A172 (cell line): ENCODE measurements around the gene ARID4B. TPM values are rescaled to one million over a fixed set of nuclear protein-coding genes. Genes with fewer than 3 reads are reported as not detected.
"Not testable (repeated sequence)": the region's sequence is repeated elsewhere in the genome, so short reads cannot be mapped to it uniquely, and the experiment has no call there.

ENCODE experiments used
- DNase-seq: peaks from one replicate; pipeline ENCODE4 v3.0.0-alpha.2; 2015; ENCODE audit warnings: low spot score
- total RNA-seq: library from RNA; depleted of rRNA; stranded (reverse); fragments of >200 nt; shearing (Covaris generic); gene quantifications from 2 replicates; pipeline ENCODE4 v1.2.3, GENCODE V29; 2014

The ARID4B gene
- total RNA-seq, 1 experiment from 2014 or later = 29.9 TPM

DNA sequence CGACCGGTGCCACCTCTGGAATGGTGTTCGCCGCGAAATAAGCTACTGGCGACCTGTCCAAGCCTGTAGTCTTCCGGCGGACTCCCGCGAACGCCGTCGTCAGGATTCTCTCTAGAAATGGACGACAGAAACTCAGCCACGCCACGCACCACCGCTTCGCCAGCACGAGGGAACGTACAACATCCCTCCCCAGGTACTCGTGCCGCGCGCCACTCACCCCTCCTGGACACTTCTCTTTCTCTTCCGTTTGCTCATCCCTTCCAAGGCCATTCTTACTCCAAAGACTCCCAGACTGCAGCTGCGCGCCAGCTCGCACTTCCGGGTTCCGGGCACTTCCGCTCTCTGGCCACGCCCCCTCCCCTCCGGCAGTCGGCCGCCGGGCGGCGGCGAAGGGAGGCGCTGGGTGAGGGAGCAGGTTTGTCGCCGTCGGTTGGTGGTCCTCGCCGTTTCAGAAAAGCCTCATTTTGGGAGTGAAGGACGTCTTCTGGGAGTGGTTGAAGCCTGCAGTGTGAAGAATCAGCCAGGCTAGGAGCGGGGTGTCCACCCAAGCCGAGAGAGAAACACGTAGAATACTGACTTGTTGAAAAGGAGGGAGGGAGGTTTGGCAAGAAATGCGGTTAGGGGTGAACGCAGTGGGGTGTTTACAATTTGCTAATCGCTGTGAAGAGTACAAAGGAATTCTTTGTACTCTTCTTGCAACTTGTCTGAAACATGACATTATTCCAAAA lies 166.9 kb downstream of the ARID4B start, which contains the start of gene RBM34:
Gene RBM34, minus strand, starts transcription at position 294 of the 728 bp plus-strand sequence. Its CDS starts 24 bp downstream, at position 270.
- peak; percentile 87 for DNase-seq

DNA sequence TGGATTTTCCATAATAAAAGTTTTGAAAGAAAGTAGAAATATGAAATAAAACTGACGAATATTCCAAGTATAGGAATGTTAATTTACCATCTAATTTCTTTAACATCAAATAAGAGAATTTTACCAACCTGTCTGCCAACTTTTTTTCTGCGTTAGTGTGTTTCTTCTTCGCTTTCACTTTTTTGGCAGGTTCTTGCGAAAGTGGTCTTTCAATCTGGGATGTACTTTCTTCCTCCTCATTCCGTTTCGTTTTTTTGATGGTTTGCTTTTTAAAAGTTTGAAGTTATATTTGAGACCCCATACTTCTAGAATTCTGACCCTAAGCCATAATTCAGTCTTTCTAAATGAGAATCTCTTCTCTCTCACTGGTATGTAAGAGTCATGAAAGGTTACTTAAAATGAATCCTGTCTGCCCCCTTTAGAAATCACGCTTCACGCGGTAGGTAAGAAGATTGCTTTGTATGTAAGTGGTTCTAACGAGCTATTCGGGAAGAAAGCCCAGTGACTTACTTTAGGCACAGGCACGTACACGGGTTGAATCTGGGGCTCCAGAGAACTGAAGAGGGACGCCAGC lies 167.5 kb downstream of the ARID4B start:
- no peak for DNase-seq

DNA sequence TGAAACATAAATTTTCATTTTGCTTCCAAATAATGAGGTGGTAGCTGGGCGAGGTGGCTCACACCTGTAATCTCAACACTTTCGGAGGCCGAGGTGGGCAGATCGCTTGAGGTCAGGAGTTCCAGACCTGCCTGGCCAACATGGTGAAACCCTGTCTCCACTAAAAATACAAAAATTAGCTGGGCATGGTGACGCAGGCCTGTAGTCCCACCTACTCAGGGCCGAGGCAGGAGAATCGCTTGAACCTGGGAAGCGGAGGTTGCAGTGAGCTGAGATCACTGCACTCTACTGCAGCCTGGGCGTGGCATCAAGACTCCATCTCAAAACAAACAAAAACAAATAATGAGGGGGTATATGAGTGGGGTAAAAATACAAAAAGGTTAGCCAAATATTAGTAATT lies 168.0 kb downstream of the ARID4B start:
- DNase-seq = peak; percentile 21

DNA sequence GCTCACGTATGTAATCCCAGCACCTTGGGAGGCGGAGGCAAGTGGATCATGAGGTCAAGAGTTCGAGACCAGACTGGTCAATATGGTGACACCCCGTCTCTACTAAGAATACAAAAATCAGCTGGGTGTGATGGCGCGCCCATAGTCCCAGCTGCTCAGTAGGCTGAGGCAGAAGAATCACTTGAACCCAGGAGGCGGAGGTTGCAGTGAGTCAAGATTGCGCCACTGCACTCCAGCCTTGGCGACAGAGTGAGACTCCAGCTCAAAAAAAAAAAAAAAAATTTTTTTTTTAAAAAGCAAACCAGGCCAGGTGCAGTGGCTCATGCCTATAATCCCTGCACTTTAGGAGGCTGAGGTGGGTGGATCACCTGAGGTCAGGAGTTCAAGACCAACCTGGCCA lies 168.7 kb downstream of the ARID4B start:
- not testable (repeated sequence) for DNase-seq

DNA sequence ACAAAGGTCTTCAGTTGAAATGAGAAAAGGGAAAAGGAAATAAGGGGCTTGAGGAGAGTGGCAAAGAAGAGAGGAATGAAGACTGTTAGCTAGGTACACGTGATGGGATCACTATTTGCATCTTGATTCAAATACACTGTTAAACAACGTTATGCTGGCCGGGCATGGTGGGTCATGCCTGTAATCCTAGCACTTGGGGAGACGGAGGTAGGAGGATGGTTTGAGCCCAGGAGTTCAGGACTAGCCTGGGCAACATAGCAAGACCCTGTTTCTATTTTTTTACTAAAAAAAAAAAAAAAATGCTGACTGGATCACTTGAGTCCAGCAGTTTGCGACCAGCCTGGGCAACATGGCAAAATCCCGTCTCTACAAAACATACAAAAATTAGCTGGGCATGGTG lies 169.3 kb downstream of the ARID4B start:
- no peak for DNase-seq

DNA sequence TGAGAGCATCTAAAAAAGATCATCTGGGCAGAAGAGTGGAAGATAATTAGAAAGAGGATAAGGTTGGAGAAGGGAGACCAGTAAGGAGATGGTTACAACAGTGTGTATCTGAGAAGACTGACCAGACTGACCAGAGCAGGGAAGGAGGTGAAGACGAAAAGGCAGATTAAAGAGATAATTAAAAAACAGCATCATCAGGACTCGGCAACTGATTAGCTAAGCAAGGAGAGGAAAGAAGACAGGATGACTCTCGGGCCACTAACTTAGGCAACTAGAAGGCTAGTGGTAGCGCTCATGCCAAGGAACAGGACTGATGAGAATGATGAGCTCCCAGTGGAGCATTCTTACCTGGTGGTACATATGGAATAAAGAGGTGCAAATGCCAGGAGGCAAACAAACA lies 170.8 kb downstream of the ARID4B start:
- no peak for DNase-seq

DNA sequence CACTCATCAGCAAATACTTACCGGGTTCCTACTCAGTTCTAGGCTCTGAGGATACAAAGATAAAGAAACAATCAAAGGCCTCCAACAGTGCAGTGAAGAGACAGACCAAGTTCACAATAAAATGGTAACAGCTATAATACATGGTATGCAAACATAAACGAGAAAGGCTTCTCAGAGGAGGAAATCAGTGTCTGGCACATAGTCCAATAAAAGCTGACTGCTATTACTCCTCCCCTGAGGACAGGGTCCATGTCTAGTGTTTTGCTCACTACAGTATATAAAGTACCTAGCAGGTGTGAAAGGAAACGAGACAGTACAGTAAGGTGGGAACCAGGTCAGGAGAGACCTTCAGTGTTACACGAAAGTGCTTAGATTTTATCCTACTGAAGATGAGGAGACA lies 171.2 kb downstream of the ARID4B start:
- no peak for DNase-seq

DNA sequence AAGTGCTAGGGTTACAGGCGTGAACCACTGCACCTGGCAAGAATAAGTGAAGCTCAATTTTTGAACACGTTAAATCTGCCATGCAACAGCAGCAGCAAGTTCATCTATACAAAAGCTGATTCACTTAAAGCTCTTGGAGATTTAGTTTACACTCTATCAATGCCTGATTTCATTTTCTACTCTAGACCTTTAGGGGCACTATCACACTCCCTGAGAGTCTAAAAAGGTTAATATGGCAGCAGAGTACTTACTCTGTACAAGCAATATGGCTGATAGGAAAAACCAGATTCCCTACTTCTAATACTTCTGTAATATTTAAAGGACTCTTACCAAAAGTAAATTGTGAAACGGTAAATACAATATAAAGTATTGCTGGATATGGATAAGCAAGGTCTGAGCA lies 171.7 kb downstream of the ARID4B start:
- no peak for DNase-seq

DNA sequence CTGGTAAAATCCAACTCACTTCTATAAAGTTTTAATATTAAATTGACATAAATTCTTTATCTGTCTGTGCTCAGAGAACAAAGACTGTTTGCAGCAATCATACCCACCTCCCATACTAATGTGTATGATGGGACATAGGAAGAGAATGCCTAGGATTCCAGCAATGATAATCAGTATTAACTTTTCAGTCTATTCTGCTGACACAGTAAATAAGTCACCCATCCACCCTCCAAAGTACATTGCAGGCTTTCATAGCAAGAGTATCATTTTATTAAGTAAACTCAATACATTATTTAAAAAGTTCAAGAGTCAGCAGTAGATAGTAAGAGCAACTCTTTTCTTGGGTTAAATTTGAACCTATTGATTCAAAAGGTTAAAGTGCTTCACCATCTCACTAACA lies 175.7 kb downstream of the ARID4B start:
- no peak for DNase-seq

DNA sequence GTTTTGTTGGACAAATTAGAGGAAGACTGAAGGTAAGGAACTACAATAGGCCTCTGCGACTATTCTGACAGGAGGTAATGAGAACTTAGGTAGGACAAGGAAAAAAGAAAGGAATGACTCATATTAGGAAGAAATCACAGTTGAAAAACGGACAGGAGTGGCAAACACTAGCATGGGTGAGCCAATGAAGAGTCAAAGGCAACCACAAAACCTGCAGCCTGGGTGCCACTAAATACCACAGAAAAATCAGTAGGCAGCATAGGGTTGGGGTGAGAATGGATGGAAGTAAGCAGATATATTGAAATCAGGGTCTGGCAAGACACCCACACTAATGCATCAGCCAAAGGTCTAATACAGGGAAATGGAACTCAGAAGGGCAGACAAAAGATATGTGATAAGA lies 176.9 kb downstream of the ARID4B start:
- no peak for DNase-seq

DNA sequence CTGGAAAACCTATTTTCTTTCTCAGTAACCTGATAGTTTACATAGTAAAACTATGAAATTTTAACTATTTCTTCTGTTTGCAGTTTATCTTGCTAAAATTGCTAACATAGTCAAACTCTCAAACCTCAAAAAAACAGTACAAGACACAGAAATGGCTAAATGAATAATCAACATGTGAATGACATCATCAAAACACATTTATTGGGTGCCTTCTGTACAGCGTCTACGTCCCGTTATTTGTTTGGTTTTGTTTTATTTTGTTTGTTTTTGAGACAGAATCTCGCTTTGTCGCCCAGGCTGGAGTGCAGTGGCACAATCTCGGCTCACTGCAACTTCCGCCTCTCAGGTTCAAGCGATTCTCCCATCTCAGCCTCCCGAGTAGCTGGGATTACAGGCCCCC lies 178.2 kb downstream of the ARID4B start:
- no peak for DNase-seq

DNA sequence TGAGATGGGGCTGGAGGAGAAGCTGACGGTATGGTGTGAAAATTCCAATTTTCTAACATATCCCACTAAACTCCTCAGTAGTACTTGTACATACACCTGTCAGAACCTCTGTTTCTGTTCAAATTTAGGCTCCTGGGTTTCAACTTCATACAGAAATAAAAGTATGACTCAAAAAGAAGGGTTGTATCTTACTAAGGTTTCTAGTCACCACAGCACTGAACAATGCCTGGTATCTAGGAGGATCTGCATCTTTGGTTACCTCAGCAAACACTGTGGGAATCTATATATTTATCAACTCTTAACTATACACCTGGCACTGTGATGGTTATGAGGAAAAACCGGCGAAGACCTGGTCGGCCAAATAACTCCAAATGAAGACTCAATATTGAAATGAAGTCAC lies 180.7 kb downstream of the ARID4B start:
- no peak for DNase-seq

DNA sequence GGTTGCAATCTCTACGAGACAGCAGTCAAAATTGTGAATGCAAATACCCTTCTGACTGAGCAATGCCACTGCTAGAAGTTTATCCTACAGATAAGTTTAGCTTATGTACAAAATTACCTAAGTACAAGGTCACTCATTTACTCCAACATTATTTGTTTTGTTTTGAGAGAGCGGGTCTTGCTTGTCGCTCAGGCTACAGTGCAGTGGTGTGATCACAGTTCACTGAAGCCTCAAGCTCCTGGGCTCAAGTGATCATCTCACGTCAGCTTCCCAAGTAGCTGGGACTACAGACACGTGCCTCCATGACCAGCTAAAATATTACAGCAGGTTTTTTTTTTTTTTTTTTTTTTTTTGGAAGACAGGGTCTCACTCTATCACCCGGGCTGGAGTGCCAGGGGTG lies 182.3 kb downstream of the ARID4B start:
- no peak for DNase-seq

DNA sequence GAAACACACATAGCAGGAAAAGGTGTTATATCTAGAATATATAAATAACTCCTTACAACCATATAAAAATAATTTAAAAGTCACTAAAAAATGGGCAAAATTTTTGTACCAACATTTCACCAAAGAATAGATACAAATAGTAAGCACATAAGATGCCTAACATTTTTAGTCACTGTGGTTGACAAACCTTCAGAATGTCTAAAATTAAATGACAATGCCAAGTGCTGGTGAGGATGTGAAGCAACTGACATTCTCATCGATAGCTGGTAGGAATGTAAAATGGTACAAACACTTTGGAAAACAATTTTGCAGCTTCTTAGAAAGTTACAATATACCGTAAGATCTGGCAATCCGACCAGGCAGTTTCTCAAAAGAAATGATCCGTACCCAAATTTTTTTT lies 185.0 kb downstream of the ARID4B start:
- DNase-seq = no peak

DNA sequence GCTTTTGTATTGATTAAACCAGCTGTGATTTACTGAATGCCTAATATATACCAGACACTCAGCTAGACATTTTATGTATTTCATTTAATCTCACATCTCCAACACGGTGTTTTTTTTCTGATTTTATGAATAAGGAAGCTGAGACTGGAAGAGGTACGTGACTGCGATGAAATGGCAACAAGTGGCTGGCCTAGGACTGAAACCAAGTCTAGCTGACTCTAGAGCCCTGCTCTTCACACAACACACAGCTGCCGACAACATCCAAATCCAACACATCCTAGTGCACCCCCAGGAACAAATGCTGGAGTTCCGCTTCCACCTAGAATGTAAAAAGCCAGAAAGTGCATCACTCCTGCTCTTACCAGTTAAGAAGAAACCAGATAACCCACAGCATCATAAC lies 188.7 kb downstream of the ARID4B start:
- no peak for DNase-seq

DNA sequence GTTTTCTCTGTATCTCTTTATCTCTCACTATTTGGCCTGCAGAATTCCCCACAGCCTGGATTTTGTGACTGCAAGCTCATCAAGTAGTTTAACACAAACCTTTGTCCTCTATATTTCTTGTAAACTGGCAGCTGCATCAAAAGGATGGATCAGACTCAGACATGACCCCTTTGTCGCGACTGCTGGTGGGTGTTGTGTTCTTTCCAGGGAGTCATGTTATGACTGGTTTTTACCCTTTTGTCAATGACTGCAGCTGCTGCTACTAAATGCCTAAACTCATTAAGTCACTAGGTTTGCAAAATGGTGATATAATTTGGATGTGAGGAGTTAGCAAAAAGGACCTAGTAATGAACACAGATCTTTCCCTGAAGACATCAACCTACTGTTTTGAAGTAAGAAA lies 189.2 kb downstream of the ARID4B start:
- no peak for DNase-seq

DNA sequence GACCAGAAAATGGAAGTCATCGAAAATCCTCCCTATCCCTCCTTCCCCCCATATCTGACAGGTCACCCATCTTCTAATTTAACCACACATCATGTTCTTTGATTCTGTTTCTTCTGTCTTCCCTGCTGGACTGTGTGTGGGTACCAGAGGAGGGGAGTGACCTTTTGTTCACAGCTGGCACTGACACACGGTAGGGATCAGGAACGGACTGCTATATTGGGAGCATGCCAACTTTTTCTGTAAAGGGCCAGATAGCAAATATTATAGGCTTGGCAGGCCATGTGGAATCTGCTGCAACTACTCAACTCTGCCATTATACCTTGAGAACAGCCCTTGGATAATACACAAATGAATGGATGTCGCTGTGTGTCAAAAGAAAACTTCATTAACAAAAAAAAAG lies 191.9 kb downstream of the ARID4B start:
- no peak for DNase-seq

DNA sequence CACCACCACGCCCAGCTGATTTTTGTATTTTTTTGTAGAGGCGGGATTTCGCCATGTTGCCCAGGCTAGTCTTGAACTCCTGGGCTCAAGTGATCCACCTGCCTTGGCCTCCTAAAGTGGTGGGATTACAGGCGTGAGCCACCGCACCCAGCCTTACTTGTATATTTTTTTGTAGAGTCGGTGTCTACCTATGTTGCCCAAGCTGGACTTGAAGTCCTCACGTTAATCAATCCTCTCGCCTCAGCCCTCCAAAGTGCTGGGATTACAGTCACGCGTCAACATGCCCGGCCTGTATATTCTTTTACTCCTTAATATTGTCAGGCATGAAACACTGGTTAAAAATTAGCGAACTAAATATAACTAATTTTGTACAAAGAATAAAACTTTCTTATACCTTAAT lies 193.8 kb downstream of the ARID4B start:
- DNase-seq = no peak

DNA sequence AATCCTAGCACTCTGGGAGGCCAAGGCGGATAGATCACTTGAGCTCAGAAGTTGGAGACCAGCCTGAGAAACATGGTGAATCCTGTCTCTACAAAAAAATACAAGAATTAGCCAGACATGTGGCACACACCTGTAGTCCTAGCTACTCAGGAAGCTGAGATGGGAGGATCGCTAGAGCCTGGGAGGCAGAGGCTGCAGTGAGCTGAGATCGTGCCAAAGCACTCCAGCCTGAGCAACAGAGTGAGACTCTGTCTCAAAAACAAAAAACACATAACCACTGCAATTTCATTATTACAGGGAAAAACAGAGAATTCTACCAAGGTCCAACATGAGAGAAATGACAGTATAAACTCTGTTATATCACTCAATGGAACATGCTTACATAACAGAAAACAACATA lies 194.9 kb downstream of the ARID4B start:
- DNase-seq = no peak

DNA sequence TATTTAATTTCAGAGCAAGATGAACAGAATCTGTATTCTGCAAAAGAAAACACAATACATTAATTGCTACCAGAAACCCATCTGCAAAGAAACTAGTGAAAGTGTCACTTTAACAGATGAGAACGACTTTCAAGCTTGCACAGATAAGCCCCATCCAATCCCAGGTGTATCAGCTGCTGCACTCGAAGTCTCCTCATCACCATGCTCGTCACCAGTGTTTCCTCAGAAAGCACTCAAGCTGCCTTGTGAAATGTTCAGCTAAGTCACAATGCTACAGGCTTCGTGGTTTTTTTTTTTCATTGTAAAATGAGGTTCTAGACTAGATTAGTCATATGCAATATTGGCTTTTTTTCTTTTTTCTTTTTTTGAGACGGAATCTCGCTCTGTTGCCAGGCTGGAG lies 196.0 kb downstream of the ARID4B start:
- no peak for DNase-seq

DNA sequence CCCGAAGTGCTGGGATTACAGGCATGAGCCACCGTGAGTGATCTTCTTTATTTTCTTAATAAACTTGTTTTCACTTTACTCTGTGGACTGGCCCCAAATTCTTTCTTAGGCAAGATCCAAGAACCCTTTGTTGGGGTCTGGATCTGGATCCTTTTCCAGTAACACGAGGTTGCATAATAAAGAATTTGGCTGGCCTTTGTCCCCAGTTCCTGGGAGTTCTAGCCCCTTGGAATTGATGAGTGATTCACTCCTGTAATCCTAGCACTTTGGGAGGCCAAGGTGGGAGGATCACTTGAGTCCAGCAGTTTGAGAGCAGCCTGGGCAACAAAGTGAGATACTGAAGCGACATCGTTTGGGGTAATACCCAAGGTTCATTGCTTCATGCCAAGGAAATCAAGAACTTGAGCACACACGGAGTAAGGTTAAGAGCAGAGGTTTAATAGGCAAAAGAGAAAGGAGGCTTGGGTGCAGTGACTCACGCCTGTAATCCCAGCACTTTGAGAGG lies 197.2 kb downstream of the ARID4B start:
- no peak for DNase-seq

DNA sequence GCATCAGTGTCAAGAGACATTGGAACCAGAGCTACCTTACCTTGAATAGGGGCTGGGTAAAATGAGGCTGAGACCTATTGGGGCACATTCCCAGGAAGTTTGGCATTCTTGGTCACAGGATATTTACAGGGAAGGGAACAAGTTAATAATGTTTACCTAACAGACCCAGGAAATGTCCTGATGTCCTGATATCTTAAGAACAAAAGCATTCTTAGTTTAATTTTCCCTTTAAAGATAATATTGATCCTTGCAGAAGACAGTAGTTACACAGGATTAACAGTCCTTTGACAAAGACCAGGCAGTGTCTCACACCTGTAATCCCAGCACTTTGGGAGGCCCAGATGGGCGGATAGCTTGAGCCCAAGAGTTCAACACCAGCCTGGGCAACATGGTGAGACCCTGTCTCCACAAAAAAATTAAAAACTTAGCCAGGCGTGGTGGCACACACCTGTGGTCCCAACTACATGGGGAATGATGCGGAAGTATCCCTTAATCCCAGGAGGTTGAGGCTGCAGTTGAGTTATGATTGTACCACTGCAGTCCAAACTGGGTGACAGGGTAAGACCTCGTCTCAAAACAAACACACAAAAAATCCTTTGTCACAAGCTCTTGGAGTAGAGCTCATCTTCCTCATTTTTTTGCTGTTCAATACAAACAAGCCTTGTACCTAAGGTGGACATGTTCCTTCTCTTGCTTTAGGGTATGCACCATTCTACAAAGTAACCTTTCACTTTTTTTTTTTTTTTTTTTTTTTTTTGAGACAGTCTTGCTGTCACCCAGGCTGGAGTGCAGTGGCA lies 198.0 kb downstream of the ARID4B start:
- no peak for DNase-seq
